Measurements from ENCODE around the gene CACNB4.

Gene CACNB4

DNA sequence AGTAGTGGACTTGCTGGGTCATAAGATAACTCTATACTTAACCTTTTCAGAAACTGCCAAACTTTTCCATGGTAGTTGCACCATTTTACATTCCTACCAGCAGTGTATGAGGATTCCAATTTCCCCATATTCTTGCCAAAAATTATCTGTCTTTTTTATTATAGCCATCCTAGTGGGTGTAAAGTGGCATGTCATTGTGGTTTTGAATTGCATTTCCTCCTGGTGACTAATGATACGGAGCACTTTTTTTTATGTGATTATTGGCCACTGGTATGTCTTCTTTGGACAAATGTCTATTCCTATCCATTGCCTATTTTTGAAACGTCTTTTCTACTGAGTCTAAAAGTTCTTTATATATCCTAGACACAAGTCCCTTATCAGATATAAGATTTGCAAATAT is 44.3 kb downstream of the CACNB4 start:
- no peak overlapping the region for H3K27ac ChIP-seq (replicated peaks)
- TF ChIP-seq SPI1 (IDR thresholded peaks at IDR 0.05; ENCODE audit: borderline replicate concordance, low read depth), result 0 out of 2 replicates have a peak, but pooled peaks have one; percentile 9
- TF ChIP-seq CTCF (IDR thresholded peaks at IDR 0.05; ENCODE audit: insufficient read depth, low read length), result no peak
- peak in 1 of 2 experiments; percentile 23 for DNase-seq (ENCODE audit: low read depth in 1 of 2, low spot score in 1 of 2)
- no peaks in the 10 kb centered on the region for H3K27me3 ChIP-seq (ENCODE audit: insufficient read depth, poor library complexity, severe bottlenecking)
- H3K4me3 ChIP-seq (replicated peaks; ENCODE audit: insufficient read depth, low read length), result no peak overlapping the region

GRCh38 chr2:152051436-152051835 is 47.4 kb downstream of the CACNB4 start:
- Histone ChIP-seq H3K27me3 (ENCODE audit: insufficient read depth, poor library complexity, severe bottlenecking) (no peaks in the 10 kb centered on the region), H3K4me3 (replicated peaks; ENCODE audit: insufficient read depth, low read length) (no peak overlapping the region), H3K27ac (replicated peaks) (no peak overlapping the region)
- TF ChIP-seq SPI1 (IDR thresholded peaks at IDR 0.05; ENCODE audit: borderline replicate concordance, low read depth) (no peak), GABPA (IDR thresholded peaks at IDR 0.05; ENCODE audit: low read depth) (no peak), CTCF (IDR thresholded peaks at IDR 0.05; ENCODE audit: insufficient read depth, low read length) (no peak), POLR2AphosphoS5 (IDR thresholded peaks at IDR 0.05; ENCODE audit: low read depth) (no peak)
- TF ChIP-seq, protein P1, sequence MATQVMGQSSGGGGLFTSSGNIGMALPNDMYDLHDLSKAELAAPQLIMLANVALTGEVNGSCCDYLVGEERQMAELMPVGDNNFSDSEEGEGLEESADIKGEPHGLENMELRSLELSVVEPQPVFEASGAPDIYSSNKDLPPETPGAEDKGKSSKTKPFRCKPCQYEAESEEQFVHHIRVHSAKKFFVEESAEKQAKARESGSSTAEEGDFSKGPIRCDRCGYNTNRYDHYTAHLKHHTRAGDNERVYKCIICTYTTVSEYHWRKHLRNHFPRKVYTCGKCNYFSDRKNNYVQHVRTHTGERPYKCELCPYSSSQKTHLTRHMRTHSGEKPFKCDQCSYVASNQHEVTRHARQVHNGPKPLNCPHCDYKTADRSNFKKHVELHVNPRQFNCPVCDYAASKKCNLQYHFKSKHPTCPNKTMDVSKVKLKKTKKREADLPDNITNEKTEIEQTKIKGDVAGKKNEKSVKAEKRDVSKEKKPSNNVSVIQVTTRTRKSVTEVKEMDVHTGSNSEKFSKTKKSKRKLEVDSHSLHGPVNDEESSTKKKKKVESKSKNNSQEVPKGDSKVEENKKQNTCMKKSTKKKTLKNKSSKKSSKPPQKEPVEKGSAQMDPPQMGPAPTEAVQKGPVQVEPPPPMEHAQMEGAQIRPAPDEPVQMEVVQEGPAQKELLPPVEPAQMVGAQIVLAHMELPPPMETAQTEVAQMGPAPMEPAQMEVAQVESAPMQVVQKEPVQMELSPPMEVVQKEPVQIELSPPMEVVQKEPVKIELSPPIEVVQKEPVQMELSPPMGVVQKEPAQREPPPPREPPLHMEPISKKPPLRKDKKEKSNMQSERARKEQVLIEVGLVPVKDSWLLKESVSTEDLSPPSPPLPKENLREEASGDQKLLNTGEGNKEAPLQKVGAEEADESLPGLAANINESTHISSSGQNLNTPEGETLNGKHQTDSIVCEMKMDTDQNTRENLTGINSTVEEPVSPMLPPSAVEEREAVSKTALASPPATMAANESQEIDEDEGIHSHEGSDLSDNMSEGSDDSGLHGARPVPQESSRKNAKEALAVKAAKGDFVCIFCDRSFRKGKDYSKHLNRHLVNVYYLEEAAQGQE (IDR thresholded peaks at IDR 0.05; ENCODE audit: insufficient replicate concordance, low read depth), result no peak
- no peak for DNase-seq (ENCODE audit: low read depth in 1 of 2, low spot score in 1 of 2)

GRCh38 chr2:152050915-152051314 is 47.9 kb downstream of the CACNB4 start:
- Histone ChIP-seq H3K4me3 (replicated peaks; ENCODE audit: insufficient read depth, low read length) (no peak overlapping the region), H3K27me3 (ENCODE audit: insufficient read depth, poor library complexity, severe bottlenecking) (no peaks in the 10 kb centered on the region), H3K27ac (replicated peaks) (no peak overlapping the region)
- DNase-seq (ENCODE audit: low read depth in 1 of 2, low spot score in 1 of 2), result peak in 1 of 2 experiments; percentile 44
- TF ChIP-seq SPI1 (IDR thresholded peaks at IDR 0.05; ENCODE audit: borderline replicate concordance, low read depth), result 0 out of 2 replicates have a peak, but pooled peaks have one; percentile 16
- no peak for TF ChIP-seq CTCF (IDR thresholded peaks at IDR 0.05; ENCODE audit: insufficient read depth, low read length)
- no peak for TF ChIP-seq POLR2AphosphoS5 (IDR thresholded peaks at IDR 0.05; ENCODE audit: low read depth)

GRCh38 chr2:152050341-152050740 is 48.5 kb downstream of the CACNB4 start:
- Histone ChIP-seq H3K27ac (replicated peaks) (no peak overlapping the region), H3K27me3 (ENCODE audit: insufficient read depth, poor library complexity, severe bottlenecking) (no peaks in the 10 kb centered on the region), H3K4me3 (replicated peaks; ENCODE audit: insufficient read depth, low read length) (no peak overlapping the region)
- TF ChIP-seq SPI1 (IDR thresholded peaks at IDR 0.05; ENCODE audit: borderline replicate concordance, low read depth) (no peak), POLR2AphosphoS5 (IDR thresholded peaks at IDR 0.05; ENCODE audit: low read depth) (no peak), CTCF (IDR thresholded peaks at IDR 0.05; ENCODE audit: insufficient read depth, low read length) (no peak)
- TF ChIP-seq, protein P1 (IDR thresholded peaks at IDR 0.05; ENCODE audit: insufficient replicate concordance, low read depth), result no peak
- no peak for DNase-seq (ENCODE audit: low read depth in 1 of 2, low spot score in 1 of 2)
